ENCODE results near the gene LGR4.
"Not testable (repeated sequence)": the region's sequence is repeated elsewhere in the genome, so short reads cannot be mapped to it uniquely, and the experiment has no call there.

Gene LGR4

DNA sequence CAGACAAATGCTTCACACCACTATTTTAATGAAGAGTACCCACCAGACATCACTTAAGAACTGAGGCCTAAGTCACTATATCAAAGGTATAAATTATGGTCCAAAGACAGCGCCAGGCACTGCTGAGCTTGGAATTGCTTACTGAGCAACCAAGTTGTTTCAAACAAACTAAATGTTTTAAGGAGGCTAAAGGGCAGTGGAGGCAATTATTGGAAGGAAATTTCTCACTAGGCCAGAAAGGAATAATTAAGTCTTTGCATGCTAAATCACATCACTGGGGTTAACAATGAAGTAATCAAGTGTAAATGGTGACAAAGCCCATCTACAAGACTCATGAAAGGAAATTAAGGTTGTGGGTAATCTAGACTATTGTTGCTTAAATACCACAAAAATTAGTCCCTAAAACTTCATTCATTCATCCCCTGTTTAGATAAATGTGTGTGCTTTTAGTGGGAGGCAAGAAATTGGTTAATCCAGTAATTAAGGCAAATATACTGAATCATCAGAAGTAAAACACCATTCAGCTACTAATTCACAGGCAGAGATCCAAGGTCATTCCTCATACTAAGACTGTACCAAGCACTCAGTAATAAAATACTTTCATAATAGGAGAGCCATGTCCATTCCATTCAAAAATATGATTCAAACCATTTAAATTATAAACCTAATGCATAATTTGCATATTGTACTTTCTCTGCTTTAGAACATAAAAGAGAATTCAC is 21.2 kb downstream of the LGR4 start:
- no peak overlapping the region for H3K4me3 ChIP-seq (ENCODE audit: low read depth, low read length)
- no peak for DNase-seq (ENCODE audit: low read depth)
- TF ChIP-seq, protein P1, sequence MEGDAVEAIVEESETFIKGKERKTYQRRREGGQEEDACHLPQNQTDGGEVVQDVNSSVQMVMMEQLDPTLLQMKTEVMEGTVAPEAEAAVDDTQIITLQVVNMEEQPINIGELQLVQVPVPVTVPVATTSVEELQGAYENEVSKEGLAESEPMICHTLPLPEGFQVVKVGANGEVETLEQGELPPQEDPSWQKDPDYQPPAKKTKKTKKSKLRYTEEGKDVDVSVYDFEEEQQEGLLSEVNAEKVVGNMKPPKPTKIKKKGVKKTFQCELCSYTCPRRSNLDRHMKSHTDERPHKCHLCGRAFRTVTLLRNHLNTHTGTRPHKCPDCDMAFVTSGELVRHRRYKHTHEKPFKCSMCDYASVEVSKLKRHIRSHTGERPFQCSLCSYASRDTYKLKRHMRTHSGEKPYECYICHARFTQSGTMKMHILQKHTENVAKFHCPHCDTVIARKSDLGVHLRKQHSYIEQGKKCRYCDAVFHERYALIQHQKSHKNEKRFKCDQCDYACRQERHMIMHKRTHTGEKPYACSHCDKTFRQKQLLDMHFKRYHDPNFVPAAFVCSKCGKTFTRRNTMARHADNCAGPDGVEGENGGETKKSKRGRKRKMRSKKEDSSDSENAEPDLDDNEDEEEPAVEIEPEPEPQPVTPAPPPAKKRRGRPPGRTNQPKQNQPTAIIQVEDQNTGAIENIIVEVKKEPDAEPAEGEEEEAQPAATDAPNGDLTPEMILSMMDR (IDR thresholded peaks at IDR 0.05; ENCODE audit: low read depth, low read length, missing control alignments) = no peak

DNA sequence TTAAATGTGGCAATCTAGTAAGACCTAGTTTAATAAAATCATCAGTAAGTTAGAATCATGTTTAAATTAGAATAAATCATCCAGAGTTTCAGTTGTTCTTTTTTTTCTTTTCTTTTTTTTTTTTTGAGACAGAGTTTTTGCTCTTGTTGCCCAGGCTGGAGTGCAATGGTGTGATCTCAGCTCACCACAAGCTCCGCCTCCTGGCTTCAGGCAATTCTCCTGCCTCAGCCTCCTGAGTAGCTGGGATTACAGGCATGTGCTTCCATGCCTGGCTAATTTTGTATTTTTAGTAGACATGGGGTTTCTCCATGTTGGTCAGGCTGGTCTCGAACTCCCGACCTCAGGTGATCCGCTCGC is 24.4 kb downstream of the LGR4 start:
- not testable (repeated sequence) for H3K4me3 ChIP-seq (ENCODE audit: low read depth, low read length); DNase-seq (ENCODE audit: low read depth)

DNA sequence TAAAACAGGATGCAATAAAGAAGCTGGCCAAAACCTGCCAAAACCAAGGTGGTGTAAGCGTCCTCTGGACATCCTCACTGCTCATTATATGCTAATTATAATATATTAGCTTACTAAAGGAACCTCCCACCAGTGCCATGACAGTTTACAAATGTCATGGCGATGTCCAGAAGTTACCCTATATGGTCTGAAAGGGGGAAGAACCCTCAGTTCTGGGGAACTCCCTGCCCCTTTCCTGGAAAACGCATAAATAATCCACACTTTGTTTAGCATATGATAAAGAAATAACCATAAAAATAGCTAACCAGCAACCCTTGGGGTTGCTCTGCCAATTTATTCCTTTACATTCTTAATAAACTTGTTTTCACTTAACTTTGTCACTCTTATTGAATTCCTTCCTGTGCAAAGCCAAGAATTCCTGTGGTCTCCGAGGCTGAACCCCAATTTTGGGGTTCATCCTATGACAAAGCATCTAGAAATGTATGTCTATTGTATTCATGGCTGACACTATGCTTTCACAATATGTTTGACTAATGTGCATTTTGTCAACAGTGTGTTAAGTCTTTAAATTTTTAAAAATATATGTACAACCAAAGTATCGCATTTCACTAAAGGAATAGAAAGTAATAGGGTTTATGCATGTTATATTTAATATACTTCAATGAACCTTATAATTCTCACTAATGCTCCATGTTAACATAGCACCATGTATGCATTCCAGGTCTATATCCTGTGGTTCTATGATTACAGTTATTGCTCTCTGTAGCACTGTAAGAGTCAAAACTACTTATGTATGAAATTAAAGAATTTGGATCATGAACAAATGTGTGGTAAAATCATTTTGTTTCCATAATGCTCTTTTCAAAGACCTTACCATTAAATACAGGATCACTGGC is 25.1 kb downstream of the LGR4 start:
- TF ChIP-seq, protein P1 (IDR thresholded peaks at IDR 0.05; ENCODE audit: low read depth, low read length, missing control alignments) = no peak
- no peak for DNase-seq (ENCODE audit: low read depth)
- no peak overlapping the region for H3K4me3 ChIP-seq (ENCODE audit: low read depth, low read length)

DNA sequence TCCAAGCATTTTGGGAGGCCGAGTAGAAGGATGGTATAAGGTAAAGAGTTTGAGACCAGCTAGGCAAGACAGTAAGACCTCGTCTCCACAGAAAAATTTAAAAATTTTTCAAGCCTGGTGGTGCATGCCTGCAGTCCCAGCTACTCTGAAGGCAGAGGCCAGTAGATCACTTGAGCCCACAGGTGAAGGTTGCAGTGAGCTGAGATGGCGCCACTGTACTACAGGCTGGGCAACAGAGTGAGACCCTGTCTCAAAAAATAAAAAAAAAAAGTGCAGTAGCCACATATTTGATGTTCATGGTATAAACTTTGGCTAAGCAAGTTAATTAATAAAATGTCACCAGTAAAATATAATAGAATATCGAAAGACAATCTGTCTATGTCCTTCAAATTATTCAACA is 27.0 kb downstream of the LGR4 start:
- no peak for DNase-seq (ENCODE audit: low read depth)
- TF ChIP-seq, protein P1 (IDR thresholded peaks at IDR 0.05; ENCODE audit: low read depth, low read length, missing control alignments) = no peak
- no peak overlapping the region for H3K4me3 ChIP-seq (ENCODE audit: low read depth, low read length)

DNA sequence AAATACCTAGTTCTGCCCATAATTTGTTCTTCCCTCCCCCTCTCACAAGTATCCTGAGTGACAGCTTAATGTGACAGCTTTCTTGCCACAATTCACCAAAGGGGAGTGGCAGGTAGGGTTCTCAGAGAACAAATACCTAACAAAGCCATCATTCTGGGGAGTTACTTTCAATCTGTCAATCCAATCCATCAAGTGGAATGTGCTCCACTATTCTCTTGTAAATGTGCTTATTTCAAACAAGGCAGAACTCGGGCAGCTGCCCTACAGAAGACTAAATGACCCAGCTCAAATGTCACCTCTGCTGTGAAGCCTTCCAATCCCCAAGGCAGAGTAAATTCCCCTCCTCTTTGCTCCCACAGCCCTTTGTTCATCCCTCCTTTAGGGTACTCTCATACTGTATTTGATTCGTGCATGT is 27.8 kb downstream of the LGR4 start:
- no peak for DNase-seq (ENCODE audit: low read depth)
- H3K4me3 ChIP-seq (ENCODE audit: low read depth, low read length) = no peak overlapping the region
- TF ChIP-seq, protein P1 (IDR thresholded peaks at IDR 0.05; ENCODE audit: low read depth, low read length, missing control alignments) = no peak

DNA sequence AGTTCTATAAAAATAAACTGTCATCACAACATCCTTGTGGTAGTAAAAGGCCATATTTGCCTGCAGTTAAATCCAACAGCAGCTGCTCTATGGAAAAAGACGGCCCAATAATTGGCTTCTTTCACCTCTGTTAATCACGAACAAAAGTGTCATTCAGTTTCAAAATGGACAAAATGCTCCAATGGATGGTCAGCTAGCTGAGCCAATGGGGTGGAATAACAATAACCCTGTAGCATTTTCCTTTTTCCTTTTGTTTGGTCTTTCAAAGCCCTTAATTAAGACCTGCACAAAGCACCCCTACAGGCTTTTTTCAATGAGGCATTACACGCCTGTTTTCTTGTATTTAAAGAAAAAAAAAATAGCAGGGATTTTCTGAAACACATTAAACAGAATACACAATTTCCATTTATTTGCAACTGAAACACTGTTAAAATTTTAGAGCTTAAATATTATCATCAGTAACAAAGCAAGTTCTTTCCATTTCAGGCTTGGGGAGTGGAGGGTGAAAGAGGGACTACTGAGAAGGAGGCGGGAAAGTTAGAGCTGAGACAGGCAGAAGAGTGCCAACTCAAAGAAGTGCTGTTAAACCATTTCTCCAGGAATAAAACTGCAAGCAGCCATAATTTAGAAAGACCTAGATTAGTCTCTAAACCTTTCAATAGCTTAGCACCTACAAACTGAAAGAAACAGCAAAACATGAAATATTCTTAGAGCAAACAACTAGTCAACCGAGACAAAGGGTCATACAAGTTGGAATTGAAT is 28.7 kb downstream of the LGR4 start:
- no peak overlapping the region for H3K4me3 ChIP-seq (ENCODE audit: low read depth, low read length)
- no peak for DNase-seq (ENCODE audit: low read depth)
- TF ChIP-seq, protein P1 (IDR thresholded peaks at IDR 0.05; ENCODE audit: low read depth, low read length, missing control alignments) = no peak

DNA sequence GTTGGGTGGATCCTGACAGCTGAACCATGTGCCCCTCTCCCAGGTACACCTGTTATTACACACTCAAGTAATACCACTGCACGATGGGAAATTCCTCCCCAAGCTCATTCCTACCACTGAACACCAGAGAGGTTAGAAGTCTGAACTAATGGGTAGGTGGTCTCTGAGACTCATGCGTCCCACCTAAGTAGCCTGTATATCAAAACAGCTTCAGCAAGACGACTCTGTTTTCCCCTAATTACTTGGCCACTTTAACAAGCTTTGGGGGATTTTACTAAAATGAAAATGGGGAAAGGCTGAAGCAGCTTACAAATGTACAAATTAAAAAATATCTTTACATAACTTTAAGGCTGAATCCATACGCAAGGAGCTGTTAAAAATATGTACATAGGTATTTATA is 29.4 kb downstream of the LGR4 start:
- DNase-seq (ENCODE audit: low read depth) = no peak
- no peak overlapping the region for H3K4me3 ChIP-seq (ENCODE audit: low read depth, low read length)
- TF ChIP-seq, protein P1 (IDR thresholded peaks at IDR 0.05; ENCODE audit: low read depth, low read length, missing control alignments) = no peak
